ENCODE data around the gene NELFB.

Gene NELFB

DNA sequence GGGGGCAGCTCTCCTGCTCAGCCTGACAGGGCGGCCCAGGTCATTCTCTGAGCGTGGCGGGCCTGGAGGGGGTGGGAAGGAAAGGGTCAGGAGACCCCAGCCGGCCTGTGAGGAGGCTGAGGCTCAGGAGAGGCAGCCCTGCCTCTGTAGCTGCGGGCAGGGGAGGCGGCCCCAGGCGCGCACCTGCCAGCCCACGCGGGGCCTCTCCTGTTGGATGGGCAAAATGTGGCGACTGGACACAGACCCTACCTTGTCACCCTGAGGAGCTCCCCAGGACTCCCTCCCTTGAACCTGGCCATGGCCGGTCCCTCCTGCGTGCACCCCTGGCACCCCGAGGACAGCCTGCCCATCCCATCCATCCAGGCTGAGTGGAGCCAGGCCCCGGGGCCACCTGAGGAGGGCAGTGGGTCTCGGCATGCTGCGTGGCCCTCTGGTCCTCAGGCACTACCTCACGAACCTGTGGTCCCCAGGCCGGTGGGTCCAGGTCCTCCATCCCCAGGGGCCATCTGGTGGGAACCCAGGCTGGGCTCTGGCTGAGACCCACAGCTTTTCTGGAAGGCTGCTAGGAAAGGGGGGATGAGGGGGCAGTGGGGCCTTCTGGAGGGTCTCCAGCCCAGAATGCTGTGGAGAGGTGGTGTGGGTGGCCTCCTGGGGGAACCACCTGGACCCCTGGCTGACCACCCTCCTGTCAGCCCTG, 62.0 kb downstream of the NELFB start:
- DNase-seq, result no peak

DNA sequence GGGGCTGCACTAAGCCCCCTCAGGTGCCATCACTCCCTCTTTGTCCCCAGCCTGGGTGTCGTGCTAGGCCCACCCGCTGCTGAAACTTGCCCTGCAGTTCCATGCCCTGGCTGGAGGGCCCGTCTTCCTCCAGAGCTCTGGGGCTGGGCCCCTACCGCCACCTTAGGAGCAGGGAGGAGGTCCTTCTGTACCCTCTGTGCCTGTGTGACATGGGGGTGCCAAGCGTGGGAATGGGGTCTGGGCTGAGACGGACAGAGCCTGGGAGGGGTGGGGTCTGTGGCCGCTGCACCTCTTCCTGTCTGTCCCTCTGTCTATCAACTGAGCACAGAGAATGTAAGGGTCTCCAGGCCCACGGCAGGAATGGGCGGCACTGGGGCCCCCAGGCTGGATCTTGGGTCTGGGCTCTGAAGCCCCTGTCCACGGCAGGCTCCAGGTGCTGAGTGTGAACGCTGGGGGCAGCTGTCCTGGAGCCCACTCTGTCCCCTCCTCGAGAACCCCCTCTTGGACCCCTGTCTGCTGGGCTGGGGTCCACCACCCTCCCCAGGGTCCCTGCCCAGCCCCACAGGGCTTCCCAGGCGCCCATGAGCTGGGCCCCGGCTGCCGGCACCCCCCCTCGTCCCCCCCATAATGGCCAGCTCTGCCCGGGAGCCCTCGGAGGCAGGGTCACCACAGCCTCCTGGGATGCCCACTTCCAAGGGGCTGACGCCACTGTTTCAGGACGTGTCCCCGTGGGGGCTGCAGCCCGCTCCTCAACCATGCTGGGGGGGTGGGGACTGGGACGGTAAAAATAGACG, 62.8 kb downstream of the NELFB start:
- DNase-seq, result no peak

DNA sequence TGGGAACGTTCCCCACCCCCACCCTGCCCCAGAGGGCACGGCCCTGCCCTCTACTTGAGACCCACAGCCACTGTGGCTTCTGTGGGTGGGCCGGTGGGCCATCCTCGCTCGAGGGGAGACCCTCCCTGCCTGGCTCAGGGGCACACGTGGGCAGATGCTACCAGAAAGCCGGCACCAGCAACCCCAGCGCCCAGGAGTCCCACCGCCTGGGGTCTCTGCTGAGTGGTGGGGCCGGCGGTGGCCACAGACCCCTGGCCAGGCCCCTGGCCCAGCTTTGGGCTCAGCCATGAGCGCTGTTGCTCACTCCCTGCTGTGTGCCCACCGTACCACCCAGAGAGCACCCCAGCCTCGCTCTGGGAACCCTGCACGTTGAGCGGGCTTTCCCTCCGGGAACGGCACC, 63.5 kb downstream of the NELFB start:
- no peak for DNase-seq

DNA sequence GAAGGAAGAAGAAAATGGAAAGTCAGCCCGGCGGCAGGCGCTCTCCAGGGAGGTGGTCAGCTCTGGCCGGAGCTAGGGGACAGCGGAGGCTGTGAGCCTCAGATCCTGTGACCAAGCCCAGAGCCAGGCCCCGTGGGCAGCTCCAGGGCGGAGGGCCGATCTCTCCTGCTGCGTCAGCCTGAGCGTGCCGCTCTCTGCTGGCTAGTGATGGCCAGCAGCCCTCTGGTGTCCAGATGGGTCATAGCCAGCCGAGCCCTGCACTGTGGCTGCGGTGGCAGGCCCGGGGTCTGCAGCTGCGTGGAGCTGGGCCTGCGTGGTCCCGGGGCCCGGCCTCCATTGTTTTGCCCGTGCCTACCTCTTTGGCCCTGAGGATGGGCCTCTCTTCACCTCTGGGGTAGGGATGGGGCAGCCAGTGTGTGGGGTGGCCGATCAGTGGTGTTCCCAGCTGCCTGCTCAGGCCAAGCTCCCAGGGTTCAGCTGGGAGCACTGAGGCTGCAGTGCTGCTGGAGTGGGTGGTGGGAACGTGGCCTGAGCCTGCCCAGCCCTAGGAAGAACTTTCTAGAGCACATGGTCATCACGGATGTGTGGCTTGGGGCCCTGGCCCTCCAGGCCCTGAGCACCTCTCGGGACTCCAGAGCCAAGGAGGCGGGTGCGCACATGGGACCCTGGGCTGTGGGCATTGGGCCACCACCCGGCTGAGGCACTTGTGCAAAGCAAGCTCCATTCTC, 64.0 kb downstream of the NELFB start:
- no peak for DNase-seq

DNA sequence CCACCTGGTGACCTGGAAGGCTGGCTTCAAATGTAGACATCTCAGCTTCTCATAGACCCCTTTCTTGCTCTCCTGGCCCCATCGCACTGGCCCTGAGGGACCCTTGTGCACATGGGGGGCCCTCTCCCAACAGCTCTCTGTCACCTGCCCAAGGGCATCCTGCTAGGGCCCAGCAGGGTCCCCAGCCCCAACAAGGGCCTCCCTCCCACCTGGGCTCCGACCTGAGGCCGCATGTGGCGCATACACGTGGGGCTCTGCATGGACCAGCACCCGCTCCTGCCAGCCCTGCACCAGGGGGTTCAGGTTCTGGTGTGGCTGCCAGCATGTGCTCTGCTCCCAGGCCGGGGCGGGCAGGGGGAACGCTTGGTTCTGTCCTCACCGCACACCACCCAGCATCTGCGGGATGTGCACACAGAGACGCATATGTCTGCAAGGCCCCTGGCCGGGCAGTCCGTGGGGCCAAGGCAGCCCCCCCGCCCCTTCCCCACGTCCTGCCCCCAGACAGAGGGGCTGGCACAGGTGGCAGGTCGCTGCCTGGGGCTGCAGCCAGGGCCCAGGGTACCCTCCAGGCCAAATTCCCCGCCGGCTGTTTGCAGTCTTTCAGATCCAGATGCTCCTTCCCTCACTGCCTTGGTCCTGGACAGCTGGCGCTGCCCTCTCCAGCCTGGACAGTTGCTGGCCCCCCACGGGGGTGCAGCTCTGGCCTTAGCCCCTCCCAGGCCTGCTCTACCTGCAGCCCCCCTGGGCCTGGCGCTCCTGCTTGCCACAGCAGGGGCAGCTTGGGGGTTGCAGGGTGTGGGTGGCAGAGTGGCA, 64.8 kb downstream of the NELFB start:
- no peak for DNase-seq

DNA sequence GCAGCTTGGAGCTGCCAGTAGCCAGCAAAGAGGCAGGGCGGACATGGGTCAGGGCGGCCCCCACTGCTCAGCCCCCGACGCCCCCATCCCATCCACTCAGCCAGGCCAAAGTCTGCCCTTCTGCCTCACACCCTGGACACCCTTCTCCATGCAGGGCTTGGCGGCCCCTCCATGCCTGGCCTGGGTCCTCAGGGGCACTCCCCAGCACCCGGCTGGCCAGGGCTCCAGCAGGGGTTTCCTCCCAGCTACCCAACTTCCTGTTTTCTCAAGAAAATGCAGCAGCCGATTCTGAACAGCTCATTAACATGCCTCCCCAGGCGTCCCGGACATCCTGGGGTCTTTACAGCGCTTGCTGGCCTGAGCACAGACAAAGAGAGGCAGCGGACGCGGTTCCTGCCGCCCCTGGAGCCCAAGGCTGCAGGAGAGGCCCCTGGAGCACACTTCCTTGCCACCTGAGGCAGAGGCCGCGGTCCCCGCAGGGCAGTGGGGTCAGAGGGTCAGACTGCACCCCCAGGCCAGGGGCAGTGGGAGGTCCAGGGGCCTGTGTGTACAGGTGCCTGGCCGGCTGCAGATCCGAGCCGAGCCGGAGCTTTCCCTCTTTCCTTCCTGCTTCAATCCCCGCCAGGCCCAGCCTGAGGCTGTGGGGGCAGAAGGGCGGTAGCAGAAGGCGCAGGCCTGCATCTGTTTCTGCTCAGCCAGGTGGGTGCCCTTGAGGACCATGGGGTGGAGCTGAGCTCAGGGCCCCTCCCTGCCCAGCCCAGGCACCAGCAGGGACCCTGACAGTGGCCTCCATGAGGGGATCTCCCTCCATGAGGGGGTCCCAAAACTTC, 65.6 kb downstream of the NELFB start:
- DNase-seq, result peak; percentile 59

DNA sequence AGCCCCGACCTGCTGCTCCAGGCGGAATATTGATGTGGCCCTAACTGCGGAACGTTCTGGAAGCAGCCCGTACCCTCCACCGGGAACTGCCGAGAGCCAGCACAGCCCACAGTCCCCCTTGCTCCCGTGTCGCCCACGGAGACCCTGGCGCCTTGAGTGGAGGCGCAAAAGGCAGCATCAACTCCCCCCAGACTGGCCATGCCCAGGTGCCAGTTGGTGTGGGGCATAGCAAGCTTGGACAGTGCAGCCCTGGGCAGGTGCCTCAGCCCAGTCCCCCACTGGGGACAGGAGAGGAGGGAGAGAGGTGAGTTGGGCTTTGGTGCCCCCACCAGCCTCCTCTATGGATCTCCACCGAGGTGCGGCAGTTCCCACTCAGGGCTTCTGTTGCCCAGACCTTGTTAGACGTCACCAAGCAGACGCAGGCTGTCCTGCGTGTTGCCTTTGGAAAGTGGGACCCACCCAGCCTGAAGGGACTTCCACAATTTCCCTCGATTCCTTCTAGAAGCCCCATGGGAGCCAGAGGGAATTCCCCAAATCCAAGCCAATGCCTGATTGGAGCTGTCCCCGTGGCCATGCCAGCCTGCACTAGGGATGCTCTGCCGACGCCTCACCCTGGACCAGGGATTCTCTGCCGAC, 66.7 kb downstream of the NELFB start:
- no peak for DNase-seq
